ENCODE data around the gene ANK3.

- TF ChIP-seq CTCF (IDR thresholded peaks at IDR 0.05; ENCODE audit: low read length) (no peak), EZH2 (optimal IDR thresholded peaks at IDR 0.05; ENCODE audit: low read depth, low read length) (no peak)
Observed at GRCh38 chr10:60048091-60048501, 341.6 kb downstream of the ANK3 start.

Data from MM.1S (cell line).